DND-41 (cell line): ENCODE data around the gene PLEK2.
"Not testable (repeated sequence)": the region's sequence is repeated elsewhere in the genome, so short reads cannot be mapped to it uniquely, and the experiment has no call there.

Experiments used
- ATAC-seq: fragments of 200-7000 bp; cut with Tn5 transposase; 3 replicates; pipeline ENCODE4 v1.9.1; 2021; ENCODE audit warnings: low read depth; ENCODE audit not compliant: insufficient read depth
- DNase-seq: peaks from one replicate; pipeline ENCODE4 v3.0.0-alpha.2; 2020
- H2AFZ ChIP-seq: 2 replicates; pipeline ENCODE4 v1.6.0; 2012; ENCODE audit warnings: low read depth, low read length
- H3K27ac ChIP-seq: 2 replicates; pipeline ENCODE4 v1.5.1; 2012; ENCODE audit warnings: low read length, inconsistent platforms
- H3K27me3 ChIP-seq: fragments of 200-600 bp; sonication (generic); 2 replicates; pipeline ENCODE4 v1.6.0; 2012; ENCODE audit warnings: low read length, mild to moderate bottlenecking, inconsistent platforms; ENCODE audit not compliant: insufficient read depth, poor library complexity
- H3K36me3 ChIP-seq: 2 replicates; pipeline ENCODE4 v1.5.1; 2012; ENCODE audit warnings: low read length, inconsistent platforms; ENCODE audit not compliant: insufficient read depth
- H3K4me1 ChIP-seq: 2 replicates; pipeline ENCODE4 v1.5.1; 2012; ENCODE audit warnings: mild to moderate bottlenecking, low read length; ENCODE audit not compliant: insufficient read depth
- H3K4me2 ChIP-seq: 2 replicates; pipeline ENCODE4 v1.6.0; 2012; ENCODE audit warnings: mild to moderate bottlenecking, moderate library complexity, low read length, inconsistent platforms; ENCODE audit not compliant: insufficient read depth
- H3K4me3 ChIP-seq, 2 experiments: fragments of 200-600 bp in 1 of 2; shearing (Covaris generic) in 1 of 2; 2 replicates each; pipeline ENCODE4 v1.5.1; 2012 to 2016; ENCODE audit warnings: inconsistent platforms in 2 of 2, low read length in 2 of 2, mild to moderate bottlenecking in 2 of 2, low read depth in 1 of 2, moderate library complexity in 1 of 2
- H3K79me2 ChIP-seq: 2 replicates; pipeline ENCODE4 v1.6.0; 2012; ENCODE audit warnings: low read length, inconsistent platforms; ENCODE audit not compliant: insufficient read depth
- H3K9ac ChIP-seq: 2 replicates; pipeline ENCODE4 v1.6.0; 2012; ENCODE audit warnings: low read depth, mild to moderate bottlenecking, inconsistent platforms, low read length, moderate library complexity
- H3K9me3 ChIP-seq: 2 replicates; pipeline ENCODE4 v1.5.1; 2012; ENCODE audit warnings: low read length, moderate library complexity, mild to moderate bottlenecking, inconsistent platforms; ENCODE audit not compliant: insufficient read depth, severe bottlenecking
- H4K20me1 ChIP-seq: 2 replicates; pipeline ENCODE4 v1.6.0; 2012; ENCODE audit warnings: low read length; ENCODE audit not compliant: insufficient read depth
- CTCF ChIP-seq: IDR thresholded peaks from 2 replicates; pipeline ENCODE4 v1.5.1; 2012; ENCODE audit warnings: borderline replicate concordance, low read length, moderate library complexity, mild to moderate bottlenecking; ENCODE audit not compliant: poor library complexity, severe bottlenecking; ENCODE audit errors: extremely low read depth
- EZH2 ChIP-seq: IDR thresholded peaks from 3 replicates; pipeline ENCODE4 v1.6.1; 2012; ENCODE audit warnings: borderline replicate concordance, low read depth, mild to moderate bottlenecking, moderate library complexity, low read length, inconsistent platforms; ENCODE audit not compliant: severe bottlenecking

Gene PLEK2

GRCh38 chr14:67456732-67457131 is 44.8 kb upstream of the PLEK2 start:
- H2AFZ ChIP-seq, result no peak overlapping the region
- ATAC-seq (no peak), DNase-seq (no peak)
- no peaks in the 10 kb centered on the region for H3K79me2 ChIP-seq
- no peaks in the 10 kb centered on the region for H4K20me1 ChIP-seq
- H3K4me1 ChIP-seq, result no peaks in the 10 kb centered on the region
- H3K27ac ChIP-seq, result no peak overlapping the region
- no peak overlapping the region for H3K4me3 ChIP-seq
- no peak overlapping the region for H3K4me2 ChIP-seq
- H3K9ac ChIP-seq, result no peak overlapping the region
- H3K9me3 ChIP-seq, result no peaks in the 10 kb centered on the region
- peaks cover 5% of the 10 kb centered on the region for H3K27me3 ChIP-seq
- H3K36me3 ChIP-seq, result no peaks in the 10 kb centered on the region
- TF ChIP-seq EZH2 (no peak), CTCF (no peak)

- Histone ChIP-seq H4K20me1 (no peaks in the 10 kb centered on the region), H3K9me3 (no peaks in the 10 kb centered on the region), H3K79me2 (no peaks in the 10 kb centered on the region), H3K27me3 (no peaks in the 10 kb centered on the region), H3K4me1 (no peaks in the 10 kb centered on the region), H3K9ac (no peak overlapping the region), H2AFZ (no peak overlapping the region), H3K4me3 (no peak overlapping the region), H3K36me3 (no peaks in the 10 kb centered on the region), H3K27ac (no peak overlapping the region), H3K4me2 (no peak overlapping the region)
- ATAC-seq (no peak), DNase-seq (no peak)
- TF ChIP-seq CTCF (peak; percentile 16), EZH2 (no peak)
Observed at GRCh38 chr14:67453575-67454300, 41.8 kb upstream of the PLEK2 start.

GRCh38 chr14:67451667-67452066 is 39.7 kb upstream of the PLEK2 start:
- H3K27ac ChIP-seq, ATAC-seq, H4K20me1 ChIP-seq, DNase-seq, H2AFZ ChIP-seq, H3K4me2 ChIP-seq, H3K9ac ChIP-seq, H3K27me3 ChIP-seq, H3K4me3 ChIP-seq, H3K9me3 ChIP-seq, H3K36me3 ChIP-seq, H3K4me1 ChIP-seq, H3K79me2 ChIP-seq: not testable (repeated sequence)

GRCh38 chr14:67449096-67449495 is 37.1 kb upstream of the PLEK2 start:
- ATAC-seq (no peak), DNase-seq (no peak)
- TF ChIP-seq EZH2, result no peak
- TF ChIP-seq CTCF, result no peak
- no peaks in the 10 kb centered on the region for H3K4me1 ChIP-seq
- H3K4me2 ChIP-seq, result no peak overlapping the region
- H3K9me3 ChIP-seq, result no peaks in the 10 kb centered on the region
- H4K20me1 ChIP-seq, result no peaks in the 10 kb centered on the region
- H3K27ac ChIP-seq, result no peak overlapping the region
- H3K4me3 ChIP-seq, result no peak overlapping the region
- no peak overlapping the region for H3K9ac ChIP-seq
- H2AFZ ChIP-seq, result no peak overlapping the region
- H3K27me3 ChIP-seq, result peaks cover 11% of the 10 kb centered on the region
- H3K36me3 ChIP-seq, result no peaks in the 10 kb centered on the region
- no peaks in the 10 kb centered on the region for H3K79me2 ChIP-seq
